ENCODE results near the gene ITIH3. TPM values are rescaled to one million over a fixed set of nuclear protein-coding genes. Genes with fewer than 3 reads are reported as not detected.

The ITIH3 gene
- total RNA-seq, 1 experiment from 2014 or later, result not detected

- Histone ChIP-seq H3K56ac (ENCODE audit: insufficient read length, low read depth, low read length) (no peak overlapping the region), H3K18ac (ENCODE audit: insufficient read length, low read depth, low read length) (no peak overlapping the region), H3K9ac (ENCODE audit: extremely low read depth, insufficient read length, low read length) (no peak overlapping the region), H4K8ac (replicated peaks; ENCODE audit: insufficient read length, low read depth, low read length) (no peak overlapping the region), H3K27me3 (ENCODE audit: insufficient read depth, low read length) (no peaks in the 10 kb centered on the region), H3K4ac (ENCODE audit: low read depth, low read length) (no peak overlapping the region), H2BK15ac (ENCODE audit: low read depth, low read length) (no peak overlapping the region), H2BK20ac (ENCODE audit: low read depth, low read length, poor library complexity, severe bottlenecking) (no peak overlapping the region), H3K27ac (ENCODE audit: insufficient read length, low read depth, low read length) (no peak overlapping the region), H3K14ac (ENCODE audit: insufficient read depth, low read length) (no peak overlapping the region), H4K5ac (ENCODE audit: insufficient read length, low read depth, low read length) (no peak overlapping the region), H2BK5ac (ENCODE audit: insufficient read length, low read length) (no peak overlapping the region), H3K23ac (ENCODE audit: insufficient read length, low read depth, low read length) (no peak overlapping the region), H4K91ac (ENCODE audit: insufficient read length, low read depth, low read length) (no peak overlapping the region), H3T11ph (ENCODE audit: low read length) (no peak overlapping the region), H2AFZ (ENCODE audit: low read length) (no peak overlapping the region), H3K4me1 (ENCODE audit: insufficient read depth, low read length) (peaks cover 3% of the 10 kb centered on the region), H3K23me2 (ENCODE audit: insufficient read length, low read depth, low read length, poor library complexity, severe bottlenecking) (no peaks in the 10 kb centered on the region), H3K9me3 (ENCODE audit: control insufficient read depth, low read depth, low read length) (no peaks in the 10 kb centered on the region), H2BK12ac (ENCODE audit: insufficient read length, low read depth, low read length) (no peak overlapping the region), H3K4me2 (ENCODE audit: insufficient read depth, insufficient read length, low read length) (no peak overlapping the region), H3K79me1 (ENCODE audit: insufficient read depth, low read depth, low read length, poor library complexity, severe bottlenecking) (no peaks in the 10 kb centered on the region), H2BK120ac (ENCODE audit: low read depth, low read length, poor library complexity, severe bottlenecking) (no peak overlapping the region), H3K79me2 (ENCODE audit: insufficient read depth, low read length) (no peaks in the 10 kb centered on the region), H2AK5ac (ENCODE audit: insufficient read length, low read length) (no peak overlapping the region), H4K20me1 (ENCODE audit: control insufficient read depth, insufficient read depth, insufficient read length) (no peaks in the 10 kb centered on the region)
- TF ChIP-seq CTCF (conservative IDR thresholded peaks at IDR 0.05), result no peak
- Mint-ChIP-seq H3K27me3 (ENCODE audit: low read depth) (peaks cover 13% of the 10 kb centered on the region), H3K4me1 (peaks cover 12 to 13% of the 10 kb centered on the region in 2 experiments), H3K4me3 (no peak overlapping the region), H3K9me3 (no peaks in the 10 kb centered on the region), H3K36me3 (ENCODE audit: insufficient read depth in 1 of 3, low read depth in 3 of 3) (no peaks in the 10 kb centered on the region; a peak in 1 of 7 replicates), H3K27ac (no peak overlapping the region)
- no CpG with 5 or more reads among the region's 8 CpGs for WGBS (ENCODE audit: extremely low coverage, insufficient read length, low lambda C conversion rate)
- DNase-seq, result no peak
Measured at GRCh38 chr3:52779837-52780585, 14.6 kb upstream of the ITIH3 start.

All from H9 (cell line).